Measurements from ENCODE around the gene CDKN2AIPNL. TPM values are rescaled to one million over a fixed set of nuclear protein-coding genes. Genes with fewer than 3 reads are reported as not detected.

The CDKN2AIPNL gene
- total and polyA plus RNA-seq, 2 of the 8 experiments (the other 6 are each of a cell fraction or from before 2014, with no cell fraction given): 40.0 to 56.3 TPM

DNA sequence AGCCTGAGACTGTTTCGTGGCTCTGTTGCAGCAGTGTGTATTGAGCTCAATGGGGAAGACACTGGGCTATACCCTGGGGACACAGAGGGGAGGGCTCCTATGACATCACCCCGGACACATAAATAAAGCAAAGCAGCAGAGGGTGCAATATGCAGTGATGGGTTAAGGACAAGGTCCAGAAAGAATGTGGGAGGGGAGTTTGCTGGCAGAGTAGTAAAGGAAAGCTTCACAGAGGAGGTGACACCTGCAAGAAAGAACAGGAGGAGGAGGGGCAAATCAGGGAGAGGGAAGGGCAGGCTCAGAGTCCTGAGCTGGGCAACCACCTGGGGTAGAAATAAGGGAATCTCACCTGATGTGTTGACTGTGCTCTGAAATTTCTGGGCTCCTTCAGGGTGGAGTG is 35.3 kb upstream of the CDKN2AIPNL start:
- peaks cover 0 to 7% (median 0%) of the 10 kb centered on the region in 4 experiments; a peak in 1 of 7 replicates for H3K4me1 ChIP-seq (replicated peaks in 1 of 4; ENCODE audit: control insufficient read depth in 3 of 4, insufficient read depth in 4 of 4, low read length in 3 of 4)
- no peak overlapping the region for H2BK15ac ChIP-seq (ENCODE audit: low read length)
- H4K20me1 ChIP-seq (replicated peaks in 1 of 2; ENCODE audit: control insufficient read depth in 1 of 2, insufficient read depth in 2 of 2, low read length in 2 of 2): peaks cover 0 to 1% of the 10 kb centered on the region in 2 experiments
- H4K5ac ChIP-seq (ENCODE audit: insufficient read length, low read depth, low read length): no peak overlapping the region
- no peak overlapping the region for H3K9ac ChIP-seq (replicated peaks in 1 of 4; ENCODE audit: extremely low read depth in 1 of 4, low read depth in 3 of 4, low read length in 3 of 4)
- H4K8ac ChIP-seq (ENCODE audit: extremely low read depth, insufficient read depth, low read length): no peak overlapping the region
- CTCF ChIA-PET (ENCODE audit: partially characterized antibody): interaction anchor here (0.7 to 2.8 kb wide), 7 partner anchors 13 to 140 kb away, joined by 3 to 10 read pairs (median 6); partner anchors contain the start of gene CDKN2AIPNL
- no peak overlapping the region for H3K4me2 ChIP-seq (ENCODE audit: insufficient read depth in 1 of 2, low read depth in 2 of 2, low read length in 2 of 2)
- no peaks in the 10 kb centered on the region for H3K9me3 ChIP-seq (ENCODE audit: insufficient read depth in 2 of 2, low read depth in 1 of 2, low read length in 1 of 2)
- H3K4me3 ChIP-seq (ENCODE audit: extremely low read depth in 1 of 4, insufficient read depth in 2 of 4, low read depth in 3 of 4, low read length in 4 of 4): no peak overlapping the region
- no peak overlapping the region for H3K27ac ChIP-seq (ENCODE audit: low read depth, low read length)
- no peaks in the 10 kb centered on the region for H3K79me1 ChIP-seq (ENCODE audit: low read depth, low read length)
- DNase-seq (ENCODE audit: low read depth in 1 of 2, low spot score in 2 of 2) (no peak), FAIRE-seq (no peak)
- no peak overlapping the region for H4K91ac ChIP-seq (replicated peaks; ENCODE audit: insufficient read length, low read length)
- no peak overlapping the region for H3K4ac ChIP-seq (replicated peaks; ENCODE audit: insufficient read length, low read depth, low read length)
- H3K36me3 ChIP-seq (ENCODE audit: control insufficient read depth in 2 of 4, insufficient read depth in 4 of 4, low read length in 3 of 4): no peaks in the 10 kb centered on the region
- no peak overlapping the region for H3K56ac ChIP-seq (replicated peaks; ENCODE audit: insufficient read length, low read depth, low read length)
- no peak overlapping the region for H3K18ac ChIP-seq (ENCODE audit: extremely low read depth, low read length)
- H2BK20ac ChIP-seq (ENCODE audit: low read length): no peak overlapping the region
- no peak overlapping the region for H3K14ac ChIP-seq (ENCODE audit: insufficient read length)
- H2BK5ac ChIP-seq (ENCODE audit: low read depth, low read length): no peak overlapping the region
- no peaks in the 10 kb centered on the region for H3K79me2 ChIP-seq (ENCODE audit: control insufficient read depth in 1 of 2, insufficient read depth in 2 of 2, low read length in 2 of 2)
- POLR2A ChIA-PET (ENCODE audit: partially characterized antibody): interaction anchor here (0.6 to 2.9 kb wide), 6 partner anchors 8 to 35 kb away, joined by 3 to 21 read pairs (median 8); partner anchors contain the start of gene CDKN2AIPNL
- H2BK120ac ChIP-seq (replicated peaks; ENCODE audit: low read depth, low read length): no peak overlapping the region
- no peak overlapping the region for H2AFZ ChIP-seq (ENCODE audit: low read length)
- H3K27me3 ChIP-seq (replicated peaks in 1 of 4; ENCODE audit: control insufficient read depth in 3 of 4, extremely low read depth in 1 of 4, insufficient read depth in 3 of 4, low read length in 3 of 4): no peaks in the 10 kb centered on the region
- 83% methylated on average over 2 of the region's 2 CpGs; no CpG with 5 or more reads in 1 of the 2 experiments for WGBS, 2 experiments (ENCODE audit: extremely low coverage in 1 of 2, insufficient coverage in 1 of 2, insufficient read length in 1 of 2, insufficient replicate concordance in 2 of 2, low coverage in 1 of 2, low lambda C conversion rate in 2 of 2, missing lambda C conversion rate in 1 of 2)
- H3K23me2 ChIP-seq (ENCODE audit: low read depth, low read length): no peaks in the 10 kb centered on the region
- H3K23ac ChIP-seq (ENCODE audit: insufficient read length): no peak overlapping the region
- no peak overlapping the region for H2BK12ac ChIP-seq (ENCODE audit: low read depth, low read length)
- H2AK5ac ChIP-seq (ENCODE audit: low read depth, low read length): no peak overlapping the region
- TF ChIP-seq POLR2A (IDR thresholded peaks at IDR 0.05; ENCODE audit: control extremely low read depth in 1 of 2, low read depth in 2 of 2, low read length in 2 of 2): no peak
- TF ChIP-seq TAF7 (optimal IDR thresholded peaks at IDR 0.05; ENCODE audit: borderline replicate concordance, low read depth, low read length): no peak
- no peak for TF ChIP-seq JUND (IDR thresholded peaks at IDR 0.05; ENCODE audit: low read length)
- no peak for TF ChIP-seq CHD2 (IDR thresholded peaks at IDR 0.05; ENCODE audit: low read length)
- TF ChIP-seq CREB1 (IDR thresholded peaks at IDR 0.05): no peak
- no peak for TF ChIP-seq CBX5 (IDR thresholded peaks at IDR 0.05; ENCODE audit: low read depth, low read length)
- no peak for TF ChIP-seq RNF2 (IDR thresholded peaks at IDR 0.05; ENCODE audit: borderline replicate concordance, low read depth, low read length, missing control alignments, poor library complexity, severe bottlenecking)
- no peak for TF ChIP-seq EZH2 (IDR thresholded peaks at IDR 0.05; ENCODE audit: low read depth, low read length, severe bottlenecking)
- no peak for TF ChIP-seq YY1 (IDR thresholded peaks at IDR 0.05; ENCODE audit: low read depth, low read length)
